T47D (cell line): Measurements from ENCODE around the gene OR10AG1.

ENCODE experiments used
- DNase-seq, 2 experiments: peaks; one replicate each; pipeline versions ENCODE4 v3.0.0 to v3.0.0-alpha.2; 2011 to 2012; ENCODE audit warnings: low read depth in 1 of 2, low spot score in 1 of 2
- JUND ChIP-seq: IDR thresholded peaks from 2 replicates; pipeline ENCODE4 v1.6.1; 2012; ENCODE audit warnings: low read depth
- in situ Hi-C: cut with HindIII; loops from 2 replicates; pipeline ENCODE4 v1.10.0; 2016; ENCODE audit warnings: low sequenced_read_pairs, low pct_unique_long_range_greater_than_20kb

OR10AG1 gene, protein sequence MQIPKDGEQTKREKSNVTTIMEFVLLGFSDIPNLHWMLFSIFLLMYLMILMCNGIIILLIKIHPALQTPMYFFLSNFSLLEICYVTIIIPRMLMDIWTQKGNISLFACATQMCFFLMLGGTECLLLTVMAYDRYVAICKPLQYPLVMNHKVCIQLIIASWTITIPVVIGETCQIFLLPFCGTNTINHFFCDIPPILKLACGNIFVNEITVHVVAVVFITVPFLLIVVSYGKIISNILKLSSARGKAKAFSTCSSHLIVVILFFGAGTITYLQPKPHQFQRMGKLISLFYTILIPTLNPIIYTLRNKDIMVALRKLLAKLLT

DNA sequence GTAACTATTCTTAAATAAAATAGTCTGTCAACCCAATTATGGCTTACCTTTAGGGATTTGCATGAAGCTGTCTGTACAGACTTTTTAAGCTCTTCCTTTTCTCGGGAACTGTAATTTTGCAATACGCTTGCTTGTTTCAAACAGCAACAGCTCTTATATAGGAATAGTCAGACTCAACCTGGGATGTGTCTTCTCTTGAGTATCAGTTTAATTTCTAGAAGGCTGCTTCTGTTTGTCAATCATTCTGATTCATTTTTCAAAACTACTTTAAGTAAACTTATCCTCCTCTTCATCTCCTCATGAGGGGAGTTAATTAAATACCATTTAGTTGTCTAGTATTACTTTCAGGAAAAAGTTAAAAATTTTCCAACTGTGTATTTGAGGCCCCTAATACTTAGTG is at the start of gene OR10AG1:
OR10AG1 (minus strand) TSS at position 101 of the 400 bp plus-strand sequence; CDS start at position 63, 38 bp downstream.
- no peak for TF ChIP-seq JUND
- in situ Hi-C loops, result no loop called here
- DNase-seq, result no peak

GRCh38 chr11:56013805-56014204 is 44.1 kb upstream of the OR10AG1 start:
- no peak for TF ChIP-seq JUND
- in situ Hi-C loops, result no loop called here
- no peak for DNase-seq

GRCh38 chr11:56010716-56011115 is 41.0 kb upstream of the OR10AG1 start:
- DNase-seq, result no peak
- in situ Hi-C loops, result no loop called here
- no peak for TF ChIP-seq JUND

DNA sequence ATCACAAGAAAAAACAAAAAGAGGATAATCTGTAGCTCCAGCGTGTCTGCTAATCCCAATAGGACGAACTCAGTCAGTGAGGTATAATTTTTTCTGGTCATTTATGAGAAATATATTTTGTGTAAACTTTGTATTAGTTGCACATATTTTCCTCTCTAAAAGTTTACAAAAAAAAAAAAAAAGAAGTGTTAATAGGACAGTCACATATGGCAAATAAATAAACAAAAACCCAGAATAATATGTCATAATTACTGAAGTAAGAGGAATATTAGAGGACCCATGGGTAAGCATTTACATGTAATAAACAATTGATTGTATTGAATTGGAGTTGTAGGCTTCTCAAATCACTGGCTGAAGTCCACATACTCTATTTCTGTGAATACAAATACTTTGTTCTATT is 24.8 kb upstream of the OR10AG1 start, which contains the start of gene OR5F1:
OR5F1 (minus strand) TSS at position 101 of the 400 bp plus-strand sequence; CDS start at position 101, 0 bp downstream.
- DNase-seq, result no peak
- TF ChIP-seq JUND, result no peak
- in situ Hi-C loops, result no loop called here

GRCh38 chr11:55970935-55971334 is 1.2 kb upstream of the OR10AG1 start:
- in situ Hi-C loops, result no loop called here
- no peak for DNase-seq
- no peak for TF ChIP-seq JUND

DNA sequence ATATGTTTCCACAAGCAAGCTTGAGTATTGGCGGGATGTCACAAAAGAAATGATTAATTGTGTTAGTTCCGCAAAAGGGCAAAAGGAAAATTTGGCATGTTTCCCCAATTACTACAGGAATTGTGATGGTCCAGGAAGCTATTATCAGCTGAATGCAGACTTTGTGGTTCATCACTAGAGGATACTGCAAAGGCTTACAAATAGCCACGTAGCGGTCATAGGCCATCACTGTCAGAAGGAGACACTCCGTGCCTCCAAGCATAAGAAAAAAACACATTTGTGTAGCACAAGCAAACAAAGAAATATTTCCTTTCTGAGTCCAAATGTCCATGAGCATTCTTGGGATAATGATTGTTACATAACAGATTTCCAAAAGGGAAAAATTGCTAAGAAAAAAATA is 1.8 kb downstream of the OR10AG1 start:
- DNase-seq, result no peak
- TF ChIP-seq JUND, result no peak
- in situ Hi-C loops, result no loop called here

- DNase-seq, result no peak
- in situ Hi-C loops, result no loop called here
- TF ChIP-seq JUND, result no peak
Measured at GRCh38 chr11:55966391-55966790, 3.4 kb downstream of the OR10AG1 start.

- in situ Hi-C loops, result no loop called here
- TF ChIP-seq JUND, result no peak
- no peak for DNase-seq
Measured at GRCh38 chr11:55956521-55956920, 13.2 kb downstream of the OR10AG1 start.

- in situ Hi-C loops, result no loop called here
- TF ChIP-seq JUND, result no peak
- peak in 1 of 2 experiments; percentile 13 for DNase-seq
Measured at GRCh38 chr11:55949330-55949729, 20.4 kb downstream of the OR10AG1 start.

- DNase-seq, result peak; percentile 26 to 79
- in situ Hi-C loops, result no loop called here
- TF ChIP-seq JUND, result no peak
Measured at GRCh38 chr11:55942785-55943392, 26.9 kb downstream of the OR10AG1 start.

- no peak for TF ChIP-seq JUND
- DNase-seq, result no peak
- in situ Hi-C loops, result no loop called here
Measured at GRCh38 chr11:55936300-55936699, 33.4 kb downstream of the OR10AG1 start, which contains the start of gene OR5I1. OR5I1 (minus strand) TSS chr11:55936400; CDS start chr11:55936400, 0 bp downstream.

- no peak for DNase-seq
- no peak for TF ChIP-seq JUND
- in situ Hi-C loops, result no loop called here
Measured at GRCh38 chr11:55920537-55920936, 49.2 kb downstream of the OR10AG1 start.
